IMR-90 (cell line): ENCODE results near the gene ILF3. TPM values are rescaled to one million over a fixed set of nuclear protein-coding genes. Genes with fewer than 3 reads are reported as not detected.

ENCODE experiments used
- ATAC-seq: fragments of 200-7000 bp; cut with Tn5 transposase; 2 replicates; pipeline ENCODE4 v1.9.1; 2020; ENCODE audit warnings: low read depth, mild to moderate bottlenecking, moderate library complexity
- BruUV-seq: library from RNA; stranded (reverse); fragments of 400-500 nt; replicated peaks from 2 replicates; lab custom pipeline; 2021; lab: Mats Ljungman, UMichigan
- CTCF ChIA-PET: fragments of 300-600 bp; formaldehyde crosslinking; extraction: SDS; loops from one replicate; lab custom pipeline; 2021; ENCODE audit warnings: antibody characterized with exemption; lab: Yijun Ruan, JAX
- POLR2A ChIA-PET: fragments of 300-600 bp; sonication (Branson Sonifier 250); formaldehyde crosslinking; loops from one replicate; lab custom pipeline; 2022; ENCODE audit warnings: antibody characterized with exemption; ENCODE audit not compliant: unreplicated experiment; lab: Charles Lee
- DNase-seq: peaks from one replicate; pipeline ENCODE4 v3.0.0; 2013
- H2AFZ ChIP-seq: replicated peaks from 2 replicates; pipeline ENCODE3; 2013; ENCODE audit warnings: low read length, mild to moderate bottlenecking; ENCODE audit not compliant: poor library complexity
- H2AK5ac ChIP-seq: 2 replicates; pipeline ENCODE4 v1.6.1; 2013; ENCODE audit warnings: low read depth, low read length, inconsistent platforms
- H2AK9ac ChIP-seq: replicated peaks from 2 replicates; pipeline ENCODE3; 2013; ENCODE audit warnings: mild to moderate bottlenecking, low read depth, low read length, moderate library complexity; ENCODE audit not compliant: poor library complexity
- H2BK120ac ChIP-seq: 2 replicates; pipeline ENCODE4 v1.6.1; 2013; ENCODE audit warnings: low read depth, low read length, inconsistent platforms
- H2BK15ac ChIP-seq: 3 replicates; pipeline ENCODE4 v1.6.1; 2013; ENCODE audit warnings: low read depth, low read length, inconsistent platforms
- H2BK20ac ChIP-seq: 2 replicates; pipeline ENCODE4 v1.6.1; 2013; ENCODE audit warnings: low read depth, mild to moderate bottlenecking, inconsistent platforms, low read length, moderate library complexity
- H2BK5ac ChIP-seq: 2 replicates; pipeline ENCODE4 v1.6.1; 2013; ENCODE audit warnings: mild to moderate bottlenecking, low read depth, low read length, inconsistent platforms; ENCODE audit not compliant: poor library complexity, severe bottlenecking
- H3K14ac ChIP-seq: replicated peaks from 2 replicates; pipeline ENCODE4 v1.6.1; 2013; ENCODE audit warnings: low read depth, low read length, inconsistent platforms
- H3K18ac ChIP-seq: 2 replicates; pipeline ENCODE4 v1.6.1; 2013; ENCODE audit warnings: low read depth, low read length, control low read depth
- H3K23ac ChIP-seq: 2 replicates; pipeline ENCODE4 v1.6.1; 2013; ENCODE audit warnings: low read depth, low read length, inconsistent platforms
- H3K27ac ChIP-seq: 2 replicates; pipeline ENCODE4 v1.5.1; 2013; ENCODE audit warnings: mild to moderate bottlenecking, control low read depth, low read length; ENCODE audit not compliant: insufficient read depth
- H3K27me3 ChIP-seq: 2 replicates; pipeline ENCODE4 v1.6.1; 2013; ENCODE audit warnings: low read length; ENCODE audit not compliant: control insufficient read depth, insufficient read depth
- H3K36me3 ChIP-seq: 2 replicates; pipeline ENCODE4 v1.6.1; 2013; ENCODE audit warnings: low read length, mixed read lengths; ENCODE audit not compliant: control insufficient read depth, insufficient read depth
- H3K4ac ChIP-seq: 2 replicates; pipeline ENCODE4 v1.6.1; 2013; ENCODE audit warnings: low read depth, low read length, inconsistent platforms
- H3K4me1 ChIP-seq: 2 replicates; pipeline ENCODE4 v1.6.1; 2013; ENCODE audit warnings: low read length, mixed read lengths; ENCODE audit not compliant: control insufficient read depth, insufficient read depth
- H3K4me2 ChIP-seq: 2 replicates; pipeline ENCODE4 v1.6.1; 2013; ENCODE audit warnings: low read depth, mild to moderate bottlenecking, control low read depth, low read length, moderate library complexity
- H3K4me3 ChIP-seq: 2 replicates; pipeline ENCODE4 v1.5.1; 2013; ENCODE audit warnings: low read depth, mild to moderate bottlenecking, control low read depth, low read length, moderate library complexity; ENCODE audit not compliant: insufficient read depth
- H3K56ac ChIP-seq: 2 replicates; pipeline ENCODE4 v1.6.1; 2013; ENCODE audit warnings: low read length, inconsistent platforms; ENCODE audit not compliant: insufficient read depth; ENCODE audit errors: extremely low read depth
- H3K79me1 ChIP-seq, 2 experiments: 2 replicates each; pipeline ENCODE4 v1.6.1; 2013; ENCODE audit warnings: low read length in 2 of 2, inconsistent platforms in 1 of 2, low read depth in 1 of 2
- H3K9ac ChIP-seq: 2 replicates; pipeline ENCODE4 v1.6.1; 2013; ENCODE audit warnings: low read depth, low read length, control low read depth
- H3K9me1 ChIP-seq: 2 replicates; pipeline ENCODE4 v1.6.1; 2013; ENCODE audit warnings: low read length, inconsistent platforms; ENCODE audit not compliant: insufficient read depth
- H3K9me3 ChIP-seq: 2 replicates; pipeline ENCODE4 v1.6.1; 2013; ENCODE audit warnings: low read length; ENCODE audit not compliant: control insufficient read depth, insufficient read depth
- H4K20me1 ChIP-seq: 2 replicates; pipeline ENCODE4 v1.6.1; 2013; ENCODE audit warnings: low read length, inconsistent platforms; ENCODE audit not compliant: insufficient read depth
- H4K5ac ChIP-seq: 2 replicates; pipeline ENCODE4 v1.6.1; 2013; ENCODE audit warnings: mild to moderate bottlenecking, low read depth, low read length, control low read depth
- H4K8ac ChIP-seq, 2 experiments: 2 replicates each; pipeline ENCODE4 v1.6.1; 2013; ENCODE audit warnings: low read depth in 2 of 2, low read length in 2 of 2, control low read depth in 1 of 2, inconsistent platforms in 1 of 2
- H4K91ac ChIP-seq: 2 replicates; pipeline ENCODE4 v1.6.1; 2013; ENCODE audit warnings: low read depth, low read length, inconsistent platforms; ENCODE audit not compliant: insufficient read depth
- BHLHE40 ChIP-seq: fragments of 150-350 bp; IDR thresholded peaks from 2 replicates; pipeline ENCODE4 v1.6.1; 2016; ENCODE audit warnings: mild to moderate bottlenecking, low read depth, low read length
- CEBPB ChIP-seq: IDR thresholded peaks from 2 replicates; pipeline ENCODE4 v1.6.1; 2012; ENCODE audit warnings: low read depth, low read length, improper control_type of control experiment
- CHD1 ChIP-seq: IDR thresholded peaks from 2 replicates; pipeline ENCODE4 v1.6.1; 2012; ENCODE audit warnings: low read depth, low read length, improper control_type of control experiment
- ELK1 ChIP-seq: fragments of 150-350 bp; IDR thresholded peaks from 2 replicates; pipeline ENCODE4 v1.6.1; 2016; ENCODE audit warnings: low read depth, mild to moderate bottlenecking, low read length, moderate library complexity, borderline replicate concordance
- FOS ChIP-seq: fragments of 150-350 bp; IDR thresholded peaks from 2 replicates; pipeline ENCODE4 v1.6.1; 2016; ENCODE audit warnings: low read depth, low read length
- MAFK ChIP-seq: IDR thresholded peaks from 2 replicates; pipeline ENCODE4 v1.6.1; 2012; ENCODE audit warnings: low read depth, low read length, improper control_type of control experiment
- MAZ ChIP-seq: IDR thresholded peaks from 2 replicates; pipeline ENCODE4 v1.6.1; 2012; ENCODE audit warnings: low read depth, mild to moderate bottlenecking, low read length, improper control_type of control experiment, moderate library complexity, borderline replicate concordance
- MXI1 ChIP-seq: IDR thresholded peaks from 2 replicates; pipeline ENCODE4 v1.6.1; 2012; ENCODE audit warnings: low read depth, mild to moderate bottlenecking, low read length, moderate library complexity, borderline replicate concordance
- POLR2A ChIP-seq: IDR thresholded peaks from 2 replicates; pipeline ENCODE4 v1.6.1; 2012; ENCODE audit warnings: mild to moderate bottlenecking, low read depth, low read length
- RAD21 ChIP-seq: IDR thresholded peaks from 2 replicates; pipeline ENCODE4 v1.6.1; 2012; ENCODE audit warnings: low read length, improper control_type of control experiment
- RCOR1 ChIP-seq: IDR thresholded peaks from 2 replicates; pipeline ENCODE4 v1.6.1; 2012; ENCODE audit warnings: mild to moderate bottlenecking, low read length, improper control_type of control experiment; ENCODE audit not compliant: insufficient replicate concordance
- RFX5 ChIP-seq: IDR thresholded peaks from 2 replicates; pipeline ENCODE4 v1.8.0; 2012; ENCODE audit warnings: low read depth, mild to moderate bottlenecking, low read length, moderate library complexity
- USF2 ChIP-seq: fragments of 150-350 bp; IDR thresholded peaks from 2 replicates; pipeline ENCODE4 v1.6.1; 2017; ENCODE audit warnings: mild to moderate bottlenecking, antibody characterized with exemption, low read length, low read depth
- WGBS, 2 experiments: methylation state at CpG; one replicate each; pipeline versions ENCODE4 v1.1.5 to v1.1.7; 2013; ENCODE audit warnings: missing lambda C conversion rate in 2 of 2; ENCODE audit not compliant: insufficient read length in 1 of 2; ENCODE audit errors: extremely low coverage in 2 of 2; 5-methylcytosine and 5-hydroxymethylcytosine counted together
- dilution Hi-C: fragments of 300-500 bp; cut with HindIII; formaldehyde crosslinking; loops from one replicate; pipeline ENCODE4 v1.14.3; 2018; ENCODE audit warnings: low sequenced_read_pairs; ENCODE audit not compliant: unreplicated experiment
- in situ Hi-C: fragments of 300-500 bp; cut with MboI; formaldehyde crosslinking; loops from 3 replicates; pipeline ENCODE4 v1.14.3; 2019; ENCODE audit warnings: low sequenced_read_pairs, inconsistent platforms, mixed read lengths
- intact Hi-C: fragments of 100-400 bp; cut with micrococcal nuclease; formaldehyde crosslinking; loops from 2 replicates; pipeline ENCODE4 v1.10.0; 2022
- polyA plus RNA-seq, 3 experiments: library from polyadenylated mRNA; depleted of rRNA; stranded (reverse); fragments of >200 nt; gene quantifications; 2 replicates each; pipeline ENCODE4 v1.2.3, GENCODE V29; 2012; ENCODE audit warnings: low replicate concordance in 1 of 3
- total RNA-seq: library from RNA; depleted of rRNA; stranded (reverse); fragments of >200 nt; gene quantifications from 2 replicates; pipeline ENCODE4 v1.2.3, GENCODE V29; 2012

ILF3 gene
- total and polyA plus RNA-seq, 2 of the 4 experiments (the other 2 are of a cell fraction), result 120 to 166 TPM

DNA sequence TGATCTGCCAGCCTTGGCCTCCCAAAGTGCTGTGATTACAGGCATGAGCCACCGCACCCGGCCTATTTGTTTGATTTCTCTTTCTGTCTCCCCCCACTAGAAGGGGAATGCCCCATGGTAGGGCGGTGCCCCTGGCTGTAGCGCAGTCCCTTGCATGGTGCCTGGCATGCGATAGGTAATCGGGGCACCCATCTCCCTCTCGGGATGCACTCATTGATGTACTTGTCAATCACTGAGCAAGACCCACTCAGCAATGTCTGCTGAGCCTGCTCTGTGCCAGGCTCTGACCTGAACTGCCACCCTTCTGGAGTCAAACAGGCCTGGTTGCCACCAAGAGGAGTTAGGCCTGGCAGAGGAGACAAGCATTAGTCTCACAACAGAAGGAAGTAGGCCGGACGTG is 83.6 kb downstream of the ILF3 start:
- H3K9me1 ChIP-seq, result peaks cover 11% of the 10 kb centered on the region
- no peak for TF ChIP-seq POLR2A
- TF ChIP-seq RFX5, result no peak
- TF ChIP-seq BHLHE40, result no peak
- TF ChIP-seq MAFK, result no peak
- no peak for TF ChIP-seq ELK1
- TF ChIP-seq MAZ, result no peak
- TF ChIP-seq RCOR1, result no peak
- no peak for TF ChIP-seq RAD21
- TF ChIP-seq MXI1, result no peak
- no peak for TF ChIP-seq FOS
- no peak for TF ChIP-seq USF2
- no peak for TF ChIP-seq CEBPB
- TF ChIP-seq CHD1, result no peak
- BruUV-seq, result no TSS peak
- no peak overlapping the region for H3K56ac ChIP-seq
- H3K9ac ChIP-seq, result no peak overlapping the region
- no peak for DNase-seq
- ChIA-PET POLR2A (no interaction called here), CTCF (no interaction called here)
- H2AK9ac ChIP-seq, result no peak overlapping the region
- H3K4me1 ChIP-seq, result no peaks in the 10 kb centered on the region
- no peak overlapping the region for H2BK120ac ChIP-seq
- H3K4me2 ChIP-seq, result no peak overlapping the region
- no peak overlapping the region for H2AFZ ChIP-seq
- no peak overlapping the region for H4K8ac ChIP-seq
- no peak overlapping the region for H3K4ac ChIP-seq
- peaks cover 10 to 74% of the 10 kb centered on the region in 2 experiments for H3K79me1 ChIP-seq
- H3K23ac ChIP-seq, result no peak overlapping the region
- 100% methylated on average over 5 of the region's 9 CpGs; no CpG with 5 or more reads in 1 of the 2 experiments for WGBS, 2 experiments
- no peak overlapping the region for H3K14ac ChIP-seq
- H4K5ac ChIP-seq, result no peak overlapping the region
- H3K27ac ChIP-seq, result no peak overlapping the region
- no peak overlapping the region for H2BK5ac ChIP-seq
- in situ Hi-C loops, result no loop called here
- H2BK20ac ChIP-seq, result no peak overlapping the region
- peaks cover 65% of the 10 kb centered on the region for H4K20me1 ChIP-seq
- no peaks in the 10 kb centered on the region for H3K27me3 ChIP-seq
- H3K36me3 ChIP-seq, result peaks cover 4% of the 10 kb centered on the region; the same call in 1 of the 2 replicates
- H2AK5ac ChIP-seq, result no peak overlapping the region
- H4K91ac ChIP-seq, result no peak overlapping the region
- dilution Hi-C loops, result no loop called here
- no peak for ATAC-seq
- no peak overlapping the region for H3K4me3 ChIP-seq
- no peak overlapping the region for H3K18ac ChIP-seq
- H2BK15ac ChIP-seq, result no peak overlapping the region
- intact Hi-C loops, result no loop called here
- no peaks in the 10 kb centered on the region for H3K9me3 ChIP-seq
